ENCODE data around the gene OR5H2. TPM values are rescaled to one million over a fixed set of nuclear protein-coding genes. Genes with fewer than 3 reads are reported as not detected.

Gene OR5H2
- total RNA-seq, 4 donors from 2014 or later = not detected

GRCh38 chr3:98259707-98260106 lies 22.6 kb upstream of the OR5H2 start:
- Histone ChIP-seq H3K9me3 (peaks cover 0 to 4% (median 0%) of the 10 kb centered on the region in 3 donors), H3K4me3 (no peak overlapping the region), H3K4me1 (no peaks in the 10 kb centered on the region), H3K27ac (no peak overlapping the region), H3K36me3 (no peaks in the 10 kb centered on the region), H3K27me3 (no peaks in the 10 kb centered on the region)
- TF ChIP-seq, protein P1, sequence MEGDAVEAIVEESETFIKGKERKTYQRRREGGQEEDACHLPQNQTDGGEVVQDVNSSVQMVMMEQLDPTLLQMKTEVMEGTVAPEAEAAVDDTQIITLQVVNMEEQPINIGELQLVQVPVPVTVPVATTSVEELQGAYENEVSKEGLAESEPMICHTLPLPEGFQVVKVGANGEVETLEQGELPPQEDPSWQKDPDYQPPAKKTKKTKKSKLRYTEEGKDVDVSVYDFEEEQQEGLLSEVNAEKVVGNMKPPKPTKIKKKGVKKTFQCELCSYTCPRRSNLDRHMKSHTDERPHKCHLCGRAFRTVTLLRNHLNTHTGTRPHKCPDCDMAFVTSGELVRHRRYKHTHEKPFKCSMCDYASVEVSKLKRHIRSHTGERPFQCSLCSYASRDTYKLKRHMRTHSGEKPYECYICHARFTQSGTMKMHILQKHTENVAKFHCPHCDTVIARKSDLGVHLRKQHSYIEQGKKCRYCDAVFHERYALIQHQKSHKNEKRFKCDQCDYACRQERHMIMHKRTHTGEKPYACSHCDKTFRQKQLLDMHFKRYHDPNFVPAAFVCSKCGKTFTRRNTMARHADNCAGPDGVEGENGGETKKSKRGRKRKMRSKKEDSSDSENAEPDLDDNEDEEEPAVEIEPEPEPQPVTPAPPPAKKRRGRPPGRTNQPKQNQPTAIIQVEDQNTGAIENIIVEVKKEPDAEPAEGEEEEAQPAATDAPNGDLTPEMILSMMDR (IDR thresholded peaks at IDR 0.05) = no peak
- no peak for TF ChIP-seq EP300 (IDR thresholded peaks at IDR 0.05)
- WGBS, 2 donors (ENCODE audit: low coverage in 1 of 2) = 75% methylated on average over 2 of the region's 2 CpGs; no CpG with 5 or more reads in 1 of the 2 donors
- no peak for ATAC-seq

- no peaks in the 10 kb centered on the region for H3K36me3 ChIP-seq
- 42 to 43% methylated on average over 2 of the region's 2 CpGs for WGBS, 2 donors (ENCODE audit: low coverage in 1 of 2)
- peaks cover 0 to 4% (median 0%) of the 10 kb centered on the region in 3 donors for H3K9me3 ChIP-seq
- no peaks in the 10 kb centered on the region for H3K4me1 ChIP-seq
- H3K4me3 ChIP-seq = no peak overlapping the region
- H3K27ac ChIP-seq = no peak overlapping the region
- no peak for TF ChIP-seq POLR2A (IDR thresholded peaks at IDR 0.05)
- no peak for TF ChIP-seq POLR2AphosphoS5 (IDR thresholded peaks at IDR 0.05)
- TF ChIP-seq EP300 (IDR thresholded peaks at IDR 0.05) = no peak
- TF ChIP-seq, protein P1 (IDR thresholded peaks at IDR 0.05) = no peak
- ATAC-seq = no peak
- H3K27me3 ChIP-seq = no peaks in the 10 kb centered on the region
Measured at GRCh38 chr3:98262046-98262445, 20.3 kb upstream of the OR5H2 start.

- Histone ChIP-seq H3K4me1 (no peaks in the 10 kb centered on the region), H3K4me3 (no peak within 1 kb of the TSS), H3K36me3 (no peaks in the 10 kb centered on the region), H3K27me3 (no peaks in the 10 kb centered on the region), H3K9me3 (peaks cover 0 to 4% (median 0%) of the 10 kb centered on the region in 3 donors), H3K27ac (no peak within 1 kb of the TSS)
- 64 to 76% methylated on average over 3 of the region's 3 CpGs for WGBS, 2 donors (ENCODE audit: low coverage in 1 of 2)
- no peak for ATAC-seq
- TF ChIP-seq POLR2A (IDR thresholded peaks at IDR 0.05) (no peak), EP300 (IDR thresholded peaks at IDR 0.05) (no peak), POLR2AphosphoS5 (IDR thresholded peaks at IDR 0.05) (no peak)
- TF ChIP-seq, protein P1 (IDR thresholded peaks at IDR 0.05) = no peak
Measured at GRCh38 chr3:98263944-98264343, 18.4 kb upstream of the OR5H2 start, which contains the start of gene OR5H6. TSS of gene OR5H6 (plus strand) at chr3:98264244. CDS start at chr3:98264333, 89 bp downstream.

DNA sequence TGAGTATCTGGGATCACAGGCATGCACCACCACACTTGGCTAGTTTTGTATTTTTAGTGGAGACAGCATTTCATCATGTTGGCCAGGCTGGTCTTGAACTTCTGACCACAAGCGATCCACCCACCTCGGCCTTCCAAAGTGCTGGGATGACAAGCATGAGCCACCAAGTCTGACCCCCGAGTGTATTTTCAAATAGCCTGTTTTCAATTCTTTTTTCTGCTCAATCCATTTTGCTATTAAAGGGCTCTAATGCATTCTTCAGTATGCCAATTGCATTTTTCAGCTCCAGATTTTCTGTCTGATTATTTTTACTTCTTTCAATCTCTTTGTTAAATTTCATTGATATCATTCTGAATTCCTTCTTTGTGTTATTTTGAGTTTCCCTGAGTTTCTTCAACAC lies 12.5 kb upstream of the OR5H2 start:
- 76 to 100% methylated on average over 1 to 3 of the region's 3 CpGs for WGBS, 2 donors (ENCODE audit: low coverage in 1 of 2)
- Histone ChIP-seq H3K27me3 (no peaks in the 10 kb centered on the region), H3K27ac (no peak overlapping the region), H3K4me3 (no peak overlapping the region), H3K4me1 (no peaks in the 10 kb centered on the region), H3K36me3 (no peaks in the 10 kb centered on the region), H3K9me3 (peaks cover 0 to 19% (median 0%) of the 10 kb centered on the region in 3 donors)
- no peak for ATAC-seq
- TF ChIP-seq EP300 (IDR thresholded peaks at IDR 0.05) (no peak), POLR2AphosphoS5 (IDR thresholded peaks at IDR 0.05) (no peak), POLR2A (IDR thresholded peaks at IDR 0.05) (no peak)
- TF ChIP-seq, protein P1 (IDR thresholded peaks at IDR 0.05) = no peak

GRCh38 chr3:98272126-98272525 lies 10.2 kb upstream of the OR5H2 start:
- Histone ChIP-seq H3K27ac (no peak overlapping the region), H3K36me3 (no peaks in the 10 kb centered on the region), H3K27me3 (no peaks in the 10 kb centered on the region), H3K4me1 (no peaks in the 10 kb centered on the region), H3K9me3 (peaks cover 0 to 19% (median 0%) of the 10 kb centered on the region in 3 donors), H3K4me3 (no peak overlapping the region)
- no peak for TF ChIP-seq POLR2A (IDR thresholded peaks at IDR 0.05)
- no peak for TF ChIP-seq POLR2AphosphoS5 (IDR thresholded peaks at IDR 0.05)
- TF ChIP-seq, protein P1 (IDR thresholded peaks at IDR 0.05) = no peak
- no peak for TF ChIP-seq EP300 (IDR thresholded peaks at IDR 0.05)
- 60 to 94% methylated on average over 2 to 3 of the region's 3 CpGs for WGBS, 2 donors (ENCODE audit: low coverage in 1 of 2)
- no peak for ATAC-seq
